ENCODE measurements around the gene CH25H.
"Not testable (repeated sequence)": the region's sequence is repeated elsewhere in the genome, so short reads cannot be mapped to it uniquely, and the experiment has no call there.

- TF ChIP-seq CTCF, EZH2, EZH2phosphoT487 (IDR thresholded peaks at IDR 0.05): not testable (repeated sequence)
Observed at GRCh38 chr10:89168354-89168900, 38.7 kb downstream of the CH25H start.

Measured in neural progenitor cell (in vitro differentiated cells).